Keratinocyte (primary cell): ENCODE measurements around the gene NGLY1. TPM values are rescaled to one million over a fixed set of nuclear protein-coding genes. Genes with fewer than 3 reads are reported as not detected.

Source experiments
- DNase-seq: peaks from one replicate; pipeline ENCODE4 v3.0.0-alpha.2; 2011; ENCODE audit warnings: low read depth, missing footprints, low spot score
- FAIRE-seq: peaks from 2 replicates; lab custom pipeline; 2011; peaks lifted over from hg19 to GRCh38; lab: Jason Lieb, UNC
- H2AFZ ChIP-seq: 2 replicates; pipeline ENCODE4 v1.6.0; 2012; ENCODE audit warnings: low read length, control low read depth, inconsistent platforms; ENCODE audit not compliant: control insufficient read depth
- H3K27ac ChIP-seq: 2 replicates; pipeline ENCODE4 v1.5.1; 2011; ENCODE audit warnings: low read length; ENCODE audit not compliant: control insufficient read depth, insufficient read depth
- H3K27me3 ChIP-seq: 3 replicates; pipeline ENCODE4 v1.6.0; 2011; ENCODE audit warnings: low read length; ENCODE audit not compliant: control insufficient read depth, insufficient read depth; ENCODE audit errors: extremely low read depth
- H3K36me3 ChIP-seq, 2 experiments: 2 replicates in 1 of 2; 3 replicates in 1 of 2; pipeline ENCODE4 v1.5.1; 2011; ENCODE audit warnings: low read length in 2 of 2, mild to moderate bottlenecking in 1 of 2; ENCODE audit not compliant: control insufficient read depth in 2 of 2, insufficient read depth in 2 of 2; ENCODE audit errors: extremely low read depth in 1 of 2
- H3K4me1 ChIP-seq: 3 replicates; pipeline ENCODE4 v1.5.1; 2011; ENCODE audit warnings: low read length; ENCODE audit not compliant: control insufficient read depth, insufficient read depth; ENCODE audit errors: extremely low read depth
- H3K4me2 ChIP-seq: 3 replicates; pipeline ENCODE4 v1.6.0; 2011; ENCODE audit warnings: low read depth, low read length; ENCODE audit not compliant: control insufficient read depth, insufficient read depth; ENCODE audit errors: extremely low read depth
- H3K4me3 ChIP-seq, 3 experiments: fragments of 200-600 bp in 1 of 3; sonication (generic) in 1 of 3; 2 replicates in 2 of 3; 3 replicates in 1 of 3; pipeline ENCODE4 v1.5.1; 2011 to 2016; ENCODE audit warnings: low read length in 3 of 3, mild to moderate bottlenecking in 3 of 3, control low read depth in 2 of 3, inconsistent platforms in 1 of 3, low read depth in 1 of 3, mixed read lengths in 1 of 3, mixed run types in 1 of 3, moderate library complexity in 1 of 3; ENCODE audit not compliant: control insufficient read depth in 2 of 3, insufficient read depth in 2 of 3; ENCODE audit errors: extremely low read depth in 1 of 3
- H3K79me2 ChIP-seq: 2 replicates; pipeline ENCODE4 v1.6.0; 2012; ENCODE audit warnings: low read length; ENCODE audit not compliant: control insufficient read depth, insufficient read depth
- H3K9ac ChIP-seq: 3 replicates; pipeline ENCODE4 v1.6.0; 2011; ENCODE audit warnings: low read length; ENCODE audit not compliant: control insufficient read depth, insufficient read depth; ENCODE audit errors: extremely low read depth
- H3K9me1 ChIP-seq: 3 replicates; pipeline ENCODE4 v1.6.0; 2011; ENCODE audit warnings: low read length; ENCODE audit not compliant: control insufficient read depth, insufficient read depth; ENCODE audit errors: extremely low read depth
- H3K9me3 ChIP-seq: 2 replicates; pipeline ENCODE4 v1.5.1; 2012; ENCODE audit warnings: low read depth, low read length; ENCODE audit not compliant: control insufficient read depth
- H4K20me1 ChIP-seq: 3 replicates; pipeline ENCODE4 v1.6.0; 2011; ENCODE audit warnings: low read length; ENCODE audit not compliant: control insufficient read depth, insufficient read depth; ENCODE audit errors: extremely low read depth
- CTCF ChIP-seq, 3 experiments: IDR thresholded peaks in 1 of 3; conservative IDR thresholded peaks in 1 of 3; optimal IDR thresholded peaks in 1 of 3; 2 replicates in 2 of 3; 3 replicates in 1 of 3; pipeline versions ENCODE3 to v1.5.1; 2011; ENCODE audit warnings: low read length in 3 of 3, mild to moderate bottlenecking in 3 of 3, moderate library complexity in 2 of 3, control low read depth in 1 of 3, inconsistent platforms in 1 of 3; ENCODE audit not compliant: insufficient read depth in 2 of 3; ENCODE audit errors: extremely low read depth in 1 of 3
- EZH2 ChIP-seq: IDR thresholded peaks from one replicate; pipeline ENCODE4 v1.6.1; 2012; ENCODE audit warnings: inconsistent platforms, mild to moderate bottlenecking, low read length, moderate library complexity
- dilution Hi-C: fragments of 300-500 bp; cut with MboI; formaldehyde crosslinking; loops from one replicate; pipeline ENCODE4 v1.7.0; 2020; ENCODE audit warnings: low sequenced_read_pairs; ENCODE audit not compliant: extremely low pct_ligation_motif_present
- polyA plus RNA-seq, 5 experiments: library from polyadenylated mRNA; depleted of rRNA in 3 of 5; stranded (reverse) in 3 of 5; stranded (forward) in 1 of 5; unstranded in 1 of 5; fragments of >200 nt; gene quantifications; 1 replicate in 1 of 5; 2 replicates in 3 of 5; 3 replicates in 1 of 5; pipeline versions ENCODE4 v1.2.1 to v1.2.3, GENCODE V29; 2011 to 2012; ENCODE audit warnings: missing spikeins in 2 of 5, low read depth in 1 of 5, low replicate concordance in 1 of 5

NGLY1 gene
- polyA plus RNA-seq, 1 donor (not counting 4 experiments of a cell fraction or from before 2014, with no cell fraction given), result 19.5 TPM

GRCh38 chr3:25789209-25789595 is 6.0 kb upstream of the NGLY1 start:
- peak overlapping the region; percentile 91 for H3K4me2 ChIP-seq
- FAIRE-seq (no peak), DNase-seq (no peak)
- no peaks in the 10 kb centered on the region for H3K27me3 ChIP-seq
- H3K9me1 ChIP-seq, result no peaks in the 10 kb centered on the region
- peak overlapping the region; percentile 86 for H3K27ac ChIP-seq
- H3K4me1 ChIP-seq, result no peaks in the 10 kb centered on the region
- H3K79me2 ChIP-seq, result peaks cover 5% of the 10 kb centered on the region
- H3K9ac ChIP-seq, result peak overlapping the region; percentile 88
- H3K36me3 ChIP-seq, result no peaks in the 10 kb centered on the region
- peak overlapping the region; percentile 88 for H2AFZ ChIP-seq
- H3K4me3 ChIP-seq, result peak overlapping the region; percentile 57 to 94 (median 72)
- H4K20me1 ChIP-seq, result no peaks in the 10 kb centered on the region
- no peaks in the 10 kb centered on the region for H3K9me3 ChIP-seq
- TF ChIP-seq EZH2 (no peak), CTCF (optimal IDR thresholded peaks at IDR 0.05 in 1 of 3, IDR thresholded peaks at IDR 0.05 in 1 of 3, conservative IDR thresholded peaks at IDR 0.05 in 1 of 3; ENCODE audit: extremely low read depth in 1 of 3, insufficient read depth in 2 of 3, low read length in 3 of 3) (no peak)
- dilution Hi-C loops, result no loop called here

- Histone ChIP-seq H3K4me1 (peaks cover 3% of the 10 kb centered on the region), H3K27ac (no peak overlapping the region), H3K9me1 (no peaks in the 10 kb centered on the region), H3K9me3 (no peaks in the 10 kb centered on the region), H3K9ac (no peak overlapping the region), H3K27me3 (no peaks in the 10 kb centered on the region), H3K36me3 (no peaks in the 10 kb centered on the region), H3K4me2 (no peak overlapping the region), H3K79me2 (peaks cover 6% of the 10 kb centered on the region), H4K20me1 (no peaks in the 10 kb centered on the region), H3K4me3 (no peak overlapping the region), H2AFZ (no peak overlapping the region)
- dilution Hi-C loops, result no loop called here
- DNase-seq (no peak), FAIRE-seq (no peak)
- no peak for TF ChIP-seq CTCF (optimal IDR thresholded peaks at IDR 0.05 in 1 of 3, IDR thresholded peaks at IDR 0.05 in 1 of 3, conservative IDR thresholded peaks at IDR 0.05 in 1 of 3; ENCODE audit: extremely low read depth in 1 of 3, insufficient read depth in 2 of 3, low read length in 3 of 3)
- no peak for TF ChIP-seq EZH2
These were observed 4.4 kb upstream of the NGLY1 start for GRCh38 chr3:25787689-25788088.
